Activated naive CD8-positive, alpha-beta T cell treated with anti-CD3 and anti-CD28 coated beads, Interleukin-2, amount 10 ng/mL, durations not matched to agents 7 days and 5 days (primary cell): Measurements from ENCODE around the gene CDC42SE2. TPM values are rescaled to one million over a fixed set of nuclear protein-coding genes. Genes with fewer than 3 reads are reported as not detected.
"Not testable (repeated sequence)": the region's sequence is repeated elsewhere in the genome, so short reads cannot be mapped to it uniquely, and the experiment has no call there.

Source experiments
- ATAC-seq: fragments of 150-1000 bp; cut with Tn5 transposase; one replicate; pipeline ENCODE4 v1.10.0; 2021; ENCODE audit warnings: low read depth, moderate library complexity
- POLR2A ChIA-PET: fragments of 350-600 bp; sonication (Branson Sonifier 250); formaldehyde crosslinking; loops from one replicate; lab custom pipeline; 2021; ENCODE audit warnings: antibody characterized with exemption; lab: Charles Lee
- DNase-seq: peaks from one replicate; pipeline ENCODE4 v3.0.0; 2021
- H3K27ac Mint-ChIP-seq: one replicate; pipeline ENCODE4 v1.8.0; 2022; ENCODE audit warnings: mild to moderate bottlenecking, mixed read lengths
- H3K27me3 Mint-ChIP-seq: one replicate; pipeline ENCODE4 v1.8.0; 2022; ENCODE audit warnings: mild to moderate bottlenecking, moderate library complexity, mixed read lengths
- H3K36me3 Mint-ChIP-seq: one replicate; pipeline ENCODE4 v1.8.0; 2021; ENCODE audit warnings: mild to moderate bottlenecking, mixed read lengths
- H3K4me1 Mint-ChIP-seq: one replicate; pipeline ENCODE4 v1.8.0; 2021; ENCODE audit warnings: mixed read lengths
- H3K4me3 Mint-ChIP-seq: one replicate; pipeline ENCODE4 v1.8.0; 2022; ENCODE audit warnings: mild to moderate bottlenecking, moderate library complexity, mixed read lengths
- H3K9me3 Mint-ChIP-seq: one replicate; pipeline ENCODE4 v1.8.0; 2021; ENCODE audit warnings: mixed read lengths
- total RNA-seq, 2 experiments: library from RNA; stranded (reverse); gene quantifications; one replicate each; pipeline ENCODE4 v1.2.3, GENCODE V29; 2021

The CDC42SE2 gene
- total RNA-seq, 2 experiments from 2014 or later = 193 to 199 TPM

DNA sequence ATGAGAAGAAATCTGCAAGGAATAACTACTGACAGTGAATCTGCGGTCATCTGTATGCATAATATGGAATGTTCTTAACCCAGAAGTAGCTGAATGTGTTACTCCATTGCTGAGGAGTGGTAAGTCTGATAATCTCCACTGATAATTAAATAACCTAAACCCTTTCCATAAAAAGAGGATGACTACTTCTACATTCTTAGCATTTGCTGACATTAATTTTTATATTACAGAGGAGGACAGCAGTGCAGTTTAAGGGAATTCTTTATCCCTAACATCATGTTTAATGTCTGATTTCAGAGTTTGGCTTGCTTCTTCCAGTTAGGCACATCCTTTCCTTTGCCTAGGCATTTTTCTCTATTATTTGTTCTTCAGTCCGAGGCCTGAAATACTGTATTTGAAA is 52.2 kb downstream of the CDC42SE2 start:
- ATAC-seq (no peak), DNase-seq (no peak)
- Mint-ChIP-seq H3K27me3 (no peaks in the 10 kb centered on the region), H3K36me3 (peaks cover 49% of the 10 kb centered on the region), H3K4me3 (no peak overlapping the region), H3K4me1 (peaks cover 50% of the 10 kb centered on the region), H3K27ac (no peak overlapping the region), H3K9me3 (peaks cover 5% of the 10 kb centered on the region)
- POLR2A ChIA-PET = no interaction called here

DNA sequence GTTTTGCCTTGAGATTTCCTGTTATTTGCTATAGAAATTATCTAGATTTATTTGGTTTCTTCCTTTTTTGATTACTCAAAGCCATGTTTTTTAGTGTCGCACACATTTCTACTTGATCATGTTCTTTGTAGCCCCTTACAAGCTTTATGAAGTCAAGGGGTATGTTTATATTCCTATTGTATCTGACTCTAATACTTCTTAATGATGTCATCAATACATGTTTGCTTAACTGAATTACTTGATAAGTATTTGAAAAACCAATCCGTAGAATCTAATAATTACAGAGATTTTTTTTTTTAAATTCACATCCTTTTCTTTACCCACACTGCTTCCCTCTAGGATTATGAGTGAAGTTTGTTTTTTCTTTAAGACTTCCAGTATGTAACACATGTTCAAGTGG is 53.0 kb downstream of the CDC42SE2 start:
- POLR2A ChIA-PET = no interaction called here
- Mint-ChIP-seq H3K36me3 (peaks cover 55% of the 10 kb centered on the region), H3K4me1 (peaks cover 50% of the 10 kb centered on the region), H3K9me3 (peaks cover 5% of the 10 kb centered on the region), H3K27me3 (no peaks in the 10 kb centered on the region), H3K27ac (no peak overlapping the region), H3K4me3 (no peak overlapping the region)
- ATAC-seq (no peak), DNase-seq (no peak)

DNA sequence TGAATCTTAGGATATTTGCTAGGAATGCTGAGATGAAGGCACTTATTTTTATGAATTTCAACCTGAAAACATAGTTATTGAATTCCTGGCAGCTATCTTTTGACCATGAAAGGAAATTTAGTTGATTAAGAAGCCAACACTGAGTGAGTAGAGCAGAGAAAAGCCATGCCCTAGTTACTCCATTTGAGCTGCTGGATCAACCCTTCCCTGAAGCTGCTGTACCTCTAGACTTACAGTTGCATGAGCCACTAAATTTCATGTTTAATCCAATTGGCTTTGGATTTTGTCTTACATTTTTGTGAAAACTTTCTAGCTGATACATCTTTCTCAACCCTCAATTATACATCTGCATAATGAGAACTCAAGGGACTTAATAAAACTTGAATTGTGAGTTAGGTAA is 54.6 kb downstream of the CDC42SE2 start:
- no peaks in the 10 kb centered on the region for H3K27me3 Mint-ChIP-seq
- no peak for ATAC-seq
- H3K4me1 Mint-ChIP-seq = peaks cover 46% of the 10 kb centered on the region
- POLR2A ChIA-PET = no interaction called here
- peaks cover 5% of the 10 kb centered on the region for H3K9me3 Mint-ChIP-seq
- no peak overlapping the region for H3K27ac Mint-ChIP-seq
- no peak overlapping the region for H3K4me3 Mint-ChIP-seq
- peaks cover 59% of the 10 kb centered on the region for H3K36me3 Mint-ChIP-seq
- no peak for DNase-seq

DNA sequence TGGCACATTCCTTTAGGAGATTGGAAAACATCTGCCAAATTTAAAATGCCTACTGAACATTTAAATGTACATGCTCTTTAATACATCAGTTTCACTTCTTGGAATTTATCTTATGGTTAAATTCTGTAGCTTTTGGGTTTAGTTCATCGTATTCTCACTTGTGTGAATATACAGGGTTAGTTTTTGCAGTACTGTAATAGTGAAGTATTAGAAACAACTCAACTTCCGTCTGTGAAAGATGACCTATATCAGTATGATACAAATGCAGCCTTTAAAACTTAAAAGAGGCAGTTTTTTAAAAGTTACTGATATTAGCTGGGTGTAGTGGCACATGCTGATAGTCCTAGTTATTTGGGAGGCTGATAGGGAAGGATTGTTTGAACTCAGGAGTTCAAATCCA is 57.2 kb downstream of the CDC42SE2 start:
- POLR2A ChIA-PET = interaction anchor here (1.2 kb wide), 1 partner anchor 67 kb away, joined by 3 read pairs; no protein-coding TSS in a partner anchor
- DNase-seq (no peak), ATAC-seq (no peak)
- no peak overlapping the region for H3K4me3 Mint-ChIP-seq
- no peaks in the 10 kb centered on the region for H3K27me3 Mint-ChIP-seq
- H3K27ac Mint-ChIP-seq = peak overlapping the region; percentile 37
- peaks cover 5% of the 10 kb centered on the region for H3K9me3 Mint-ChIP-seq
- H3K4me1 Mint-ChIP-seq = peaks cover 43% of the 10 kb centered on the region
- H3K36me3 Mint-ChIP-seq = peaks cover 57% of the 10 kb centered on the region

DNA sequence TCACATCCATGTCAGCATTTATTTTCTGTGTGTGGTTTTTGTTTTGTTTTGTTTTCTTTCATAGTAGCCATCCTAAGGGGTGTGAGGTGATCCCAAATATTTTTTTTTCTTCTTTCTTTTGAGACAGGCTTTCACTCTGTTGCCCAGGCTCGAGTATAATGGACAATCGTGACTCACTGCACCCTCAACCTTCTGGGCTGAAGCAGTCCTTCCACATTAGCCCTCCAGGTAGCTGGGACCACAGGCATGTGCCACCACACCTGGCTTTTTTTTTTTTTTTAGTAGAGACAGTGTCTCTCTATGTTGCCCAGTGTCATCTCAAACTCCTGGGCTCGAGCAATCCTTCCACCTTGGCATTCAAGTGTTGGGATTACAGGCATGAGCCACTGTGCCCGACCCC is 59.1 kb downstream of the CDC42SE2 start:
- no peak for DNase-seq
- Mint-ChIP-seq H3K36me3 (peaks cover 48% of the 10 kb centered on the region), H3K4me1 (peaks cover 43% of the 10 kb centered on the region), H3K27me3 (no peaks in the 10 kb centered on the region), H3K4me3 (peak overlapping the region; percentile 11), H3K9me3 (no peaks in the 10 kb centered on the region), H3K27ac (no peak overlapping the region)
- peak; percentile 12 for ATAC-seq
- POLR2A ChIA-PET = no interaction called here

DNA sequence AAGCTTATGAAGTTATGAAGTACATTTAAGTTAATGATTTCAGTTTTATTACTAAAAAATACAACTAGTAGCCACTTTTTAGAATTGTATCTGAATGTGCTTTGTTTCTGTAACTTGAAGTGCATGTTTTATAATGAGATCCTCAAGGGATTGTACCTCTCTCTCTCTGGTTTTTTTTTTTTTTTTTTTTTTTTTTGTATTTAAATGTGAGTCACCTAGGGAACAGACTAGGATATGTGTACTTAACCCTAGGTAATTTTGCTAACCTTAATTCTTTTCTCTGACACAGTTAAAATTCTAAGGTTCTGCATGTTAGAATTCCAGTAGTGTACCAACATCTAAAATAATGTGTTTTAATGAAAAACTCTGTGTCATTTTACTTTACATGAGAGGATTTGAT is 59.5 kb downstream of the CDC42SE2 start:
- no peak for ATAC-seq
- Mint-ChIP-seq H3K4me3 (no peak overlapping the region), H3K4me1 (peaks cover 48% of the 10 kb centered on the region), H3K27me3 (no peaks in the 10 kb centered on the region), H3K27ac (no peak overlapping the region), H3K9me3 (no peaks in the 10 kb centered on the region), H3K36me3 (peaks cover 48% of the 10 kb centered on the region)
- POLR2A ChIA-PET = no interaction called here
- no peak for DNase-seq

DNA sequence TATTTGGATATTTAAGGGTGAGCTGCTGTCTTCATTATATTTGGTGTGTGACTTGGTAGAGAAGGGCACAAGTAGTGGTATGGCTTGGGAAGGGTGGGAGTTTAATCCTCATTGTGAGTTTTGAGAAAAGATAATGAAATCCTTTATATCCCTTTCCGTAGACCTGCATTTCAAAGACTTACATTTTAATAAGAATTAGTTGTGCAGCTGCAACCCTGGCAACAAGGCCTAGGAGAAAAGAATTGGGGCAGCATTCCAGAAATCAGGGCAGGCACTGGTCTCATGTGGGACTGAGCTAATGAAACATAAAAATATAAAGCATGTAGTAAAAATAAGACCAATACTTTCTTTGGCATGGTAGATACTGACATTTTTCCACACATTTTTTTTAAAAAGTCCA is 60.5 kb downstream of the CDC42SE2 start:
- POLR2A ChIA-PET = interaction anchor here (1.0 kb wide), 1 partner anchor 58 kb away, joined by 3 read pairs; no protein-coding TSS in a partner anchor
- H3K36me3 Mint-ChIP-seq = peaks cover 46% of the 10 kb centered on the region
- ATAC-seq = no peak
- H3K27ac Mint-ChIP-seq = peak overlapping the region; percentile 28
- peaks cover 57% of the 10 kb centered on the region for H3K4me1 Mint-ChIP-seq
- no peaks in the 10 kb centered on the region for H3K27me3 Mint-ChIP-seq
- H3K4me3 Mint-ChIP-seq = peak overlapping the region; percentile 7
- no peak for DNase-seq
- H3K9me3 Mint-ChIP-seq = no peaks in the 10 kb centered on the region

DNA sequence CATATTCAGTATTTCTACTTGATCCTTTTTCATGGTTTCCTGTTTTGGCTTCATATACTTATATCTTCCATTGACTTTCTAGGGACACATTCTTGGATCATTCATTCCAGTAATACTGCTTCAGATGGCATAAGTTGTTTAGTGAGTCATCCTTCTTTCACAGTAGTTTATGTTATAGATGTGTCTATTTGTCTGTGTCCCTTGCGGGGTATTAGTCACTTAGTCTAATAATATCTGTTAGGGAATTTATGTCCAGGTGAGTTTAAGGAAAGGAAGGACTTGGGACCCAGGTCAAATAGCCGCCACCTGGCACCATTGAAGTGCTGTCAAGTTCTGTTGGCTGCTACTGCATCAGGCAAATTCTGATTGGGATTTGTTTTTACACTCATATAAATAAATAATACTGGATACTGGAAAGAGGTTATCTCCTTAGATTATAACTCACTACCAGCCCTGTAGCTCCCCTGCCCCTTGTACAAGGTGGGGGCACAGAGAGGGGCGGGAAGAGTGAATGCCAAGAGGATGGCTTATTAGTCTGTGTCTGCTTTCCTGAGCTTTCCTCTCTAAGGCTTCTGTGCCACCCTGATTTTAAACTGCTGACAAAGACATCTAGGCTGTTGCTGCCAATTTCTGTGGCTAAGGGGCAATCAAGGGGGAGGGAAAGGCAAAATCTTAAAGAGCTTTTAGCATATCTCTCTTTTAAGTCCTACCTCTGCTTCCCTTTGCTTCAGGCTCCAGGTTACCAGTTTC is 64.9 kb downstream of the CDC42SE2 start:
- H3K4me1 Mint-ChIP-seq = peaks cover 46% of the 10 kb centered on the region
- no peak for DNase-seq
- peaks cover 3% of the 10 kb centered on the region for H3K9me3 Mint-ChIP-seq
- ATAC-seq = no peak
- peaks cover 57% of the 10 kb centered on the region for H3K36me3 Mint-ChIP-seq
- no peak overlapping the region for H3K27ac Mint-ChIP-seq
- H3K4me3 Mint-ChIP-seq = no peak overlapping the region
- no peaks in the 10 kb centered on the region for H3K27me3 Mint-ChIP-seq
- POLR2A ChIA-PET = interaction anchor here (1.3 kb wide), 1 partner anchor 64 kb away, joined by 3 read pairs; no protein-coding TSS in a partner anchor

DNA sequence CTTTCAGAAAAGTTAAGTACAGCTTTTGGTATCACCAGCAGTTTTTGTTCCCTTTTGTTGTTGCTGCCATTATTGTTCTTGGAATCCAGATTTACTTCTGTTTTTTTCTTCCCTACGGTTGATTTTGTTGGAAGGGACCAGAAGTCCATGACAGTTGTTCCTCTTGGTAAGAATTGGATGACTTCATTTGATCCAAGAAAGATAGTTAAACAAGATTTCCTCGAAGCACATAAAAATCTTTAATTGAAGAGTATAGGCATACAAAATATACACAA is 65.4 kb downstream of the CDC42SE2 start:
- Mint-ChIP-seq H3K4me1 (peaks cover 46% of the 10 kb centered on the region), H3K9me3 (peaks cover 4% of the 10 kb centered on the region), H3K4me3 (no peak overlapping the region), H3K27me3 (no peaks in the 10 kb centered on the region), H3K36me3 (peaks cover 60% of the 10 kb centered on the region), H3K27ac (no peak overlapping the region)
- no peak for DNase-seq
- POLR2A ChIA-PET = interaction anchor here (1.3 kb wide), 1 partner anchor 65 kb away, joined by 3 read pairs; no protein-coding TSS in a partner anchor
- ATAC-seq = no peak

DNA sequence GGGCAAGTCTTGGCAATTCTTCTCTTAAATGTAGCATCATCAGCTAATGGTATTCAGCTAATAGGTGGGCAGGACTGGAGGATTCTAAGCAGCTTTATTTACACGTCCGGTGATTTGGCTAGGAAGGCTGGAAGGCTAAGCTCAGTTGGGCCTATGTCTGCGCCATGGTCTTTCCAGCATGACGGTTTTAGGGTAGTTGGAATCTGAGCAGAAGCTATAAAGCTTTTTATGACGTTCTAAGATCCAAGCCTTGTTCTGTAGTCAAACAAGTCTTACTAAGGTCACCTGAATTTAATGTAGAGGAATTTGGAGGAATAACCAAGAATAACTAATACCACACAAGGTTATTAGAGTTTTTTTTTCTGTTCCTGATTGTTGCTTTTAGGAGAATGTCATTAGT is 66.2 kb downstream of the CDC42SE2 start:
- H3K4me3 Mint-ChIP-seq = no peak overlapping the region
- peaks cover 49% of the 10 kb centered on the region for H3K4me1 Mint-ChIP-seq
- no peak for ATAC-seq
- peaks cover 4% of the 10 kb centered on the region for H3K9me3 Mint-ChIP-seq
- POLR2A ChIA-PET = interaction anchor here (1.3 kb wide), 1 partner anchor 66 kb away, joined by 3 read pairs; no protein-coding TSS in a partner anchor
- DNase-seq = no peak
- H3K27ac Mint-ChIP-seq = peak overlapping the region; percentile 56
- no peaks in the 10 kb centered on the region for H3K27me3 Mint-ChIP-seq
- peaks cover 64% of the 10 kb centered on the region for H3K36me3 Mint-ChIP-seq

DNA sequence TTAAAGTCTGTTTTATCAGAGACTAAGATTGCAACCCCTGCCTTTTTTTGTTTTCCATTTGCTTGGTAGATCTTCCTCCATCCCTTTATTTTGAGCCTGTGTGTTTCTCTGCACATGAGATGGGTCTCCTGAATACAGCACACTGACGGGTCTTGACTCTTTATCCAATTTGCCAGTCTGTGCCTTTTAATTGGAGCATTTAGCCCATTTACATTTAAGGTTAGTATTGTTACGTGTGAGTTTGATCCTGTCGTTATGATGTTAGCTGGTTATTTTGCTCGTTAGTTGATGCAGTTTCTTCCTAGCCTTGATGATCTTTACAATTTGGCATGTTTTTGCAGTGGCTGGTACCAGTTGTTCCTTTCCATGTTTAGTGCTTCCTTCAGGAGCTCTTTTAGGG is 71.9 kb downstream of the CDC42SE2 start:
- H3K4me3 Mint-ChIP-seq, H3K27me3 Mint-ChIP-seq, ATAC-seq, POLR2A ChIA-PET, DNase-seq, H3K27ac Mint-ChIP-seq: not testable (repeated sequence)
- H3K4me1 Mint-ChIP-seq = peaks cover 39% of the 10 kb centered on the region
- H3K9me3 Mint-ChIP-seq = peaks cover 20% of the 10 kb centered on the region
- H3K36me3 Mint-ChIP-seq = peaks cover 82% of the 10 kb centered on the region

DNA sequence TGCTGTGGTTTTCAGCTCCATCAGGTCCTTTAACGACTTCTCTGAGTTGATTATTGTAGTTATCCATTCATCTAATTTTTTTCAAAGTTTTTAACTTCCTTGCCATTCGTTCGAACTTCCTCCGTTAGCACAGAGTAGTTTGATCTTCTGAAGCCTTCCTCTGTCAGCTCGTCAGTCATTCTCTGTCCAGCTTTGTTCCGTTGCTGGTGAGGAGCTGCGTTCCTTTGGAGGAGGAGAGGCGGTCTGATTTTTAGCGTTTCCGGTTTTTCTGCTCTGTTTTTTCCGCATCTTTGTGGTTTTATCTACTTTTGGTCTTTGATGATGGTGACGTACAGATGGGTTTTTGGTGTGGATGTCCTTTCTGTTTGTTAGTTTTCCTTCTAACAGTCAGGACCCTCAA is 72.9 kb downstream of the CDC42SE2 start:
- DNase-seq = not testable (repeated sequence)

DNA sequence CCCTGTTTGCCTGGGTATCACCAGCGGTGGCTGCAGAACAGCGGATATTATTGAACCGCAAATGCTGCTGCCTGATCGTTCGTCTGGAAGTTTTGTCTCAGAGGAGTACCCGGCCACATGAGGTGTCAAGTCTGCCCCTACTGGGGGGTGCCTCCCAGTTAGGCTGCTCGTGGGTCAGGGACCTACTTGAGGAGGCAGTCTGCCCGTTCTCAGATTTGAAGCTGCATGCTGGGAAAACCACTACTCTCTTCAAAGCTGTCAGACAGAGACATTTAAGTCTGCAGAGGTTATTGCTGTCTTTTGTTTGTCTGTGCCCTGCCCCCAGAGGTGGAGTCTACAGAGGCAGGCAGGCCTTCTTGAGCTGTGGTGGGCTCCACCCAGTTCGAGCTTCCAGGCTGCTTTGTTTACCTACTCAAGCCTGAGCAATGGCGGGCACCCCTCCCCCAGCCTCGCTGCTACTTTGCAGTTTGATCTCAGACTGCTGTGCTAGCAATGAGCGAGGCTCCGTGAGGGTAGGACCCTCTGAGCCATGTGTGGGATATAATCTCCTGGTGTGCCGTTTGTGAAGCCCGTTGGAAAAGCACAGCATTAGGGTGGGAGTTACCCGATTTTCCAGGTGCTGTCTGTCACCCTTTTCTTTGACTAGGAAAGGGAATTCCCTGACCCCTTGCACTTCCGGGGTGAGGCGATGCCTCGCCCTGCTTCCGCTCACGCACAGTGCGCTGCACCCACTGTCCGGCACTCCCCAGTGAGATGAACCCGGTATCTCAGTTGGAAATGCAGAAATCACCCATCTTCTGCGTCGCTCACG is 73.6 kb downstream of the CDC42SE2 start:
- DNase-seq, POLR2A ChIA-PET, H3K27ac Mint-ChIP-seq, H3K27me3 Mint-ChIP-seq, ATAC-seq, H3K4me3 Mint-ChIP-seq: not testable (repeated sequence)
- Mint-ChIP-seq H3K4me1 (peaks cover 39% of the 10 kb centered on the region), H3K36me3 (peaks cover 83% of the 10 kb centered on the region), H3K9me3 (peaks cover 26% of the 10 kb centered on the region)

More for the DNA sequence above, 72.9 kb downstream of the CDC42SE2 start:
- H3K4me3 Mint-ChIP-seq, ATAC-seq, H3K27me3 Mint-ChIP-seq, POLR2A ChIA-PET, H3K27ac Mint-ChIP-seq: not testable (repeated sequence)
- Mint-ChIP-seq H3K36me3 (peaks cover 87% of the 10 kb centered on the region), H3K4me1 (peaks cover 39% of the 10 kb centered on the region), H3K9me3 (peaks cover 26% of the 10 kb centered on the region)
